GM18870 (cell line): ENCODE data around the gene SIGLEC14.
"Not testable (repeated sequence)": the region's sequence is repeated elsewhere in the genome, so short reads cannot be mapped to it uniquely, and the experiment has no call there.

Source experiments
- ATAC-seq: cut with Tn5 transposase; IDR thresholded peaks from one replicate; pipeline ENCODE4 v1.9.1; 2021; ENCODE audit warnings: moderate library complexity; ENCODE audit not compliant: unreplicated experiment

SIGLEC14 gene, protein sequence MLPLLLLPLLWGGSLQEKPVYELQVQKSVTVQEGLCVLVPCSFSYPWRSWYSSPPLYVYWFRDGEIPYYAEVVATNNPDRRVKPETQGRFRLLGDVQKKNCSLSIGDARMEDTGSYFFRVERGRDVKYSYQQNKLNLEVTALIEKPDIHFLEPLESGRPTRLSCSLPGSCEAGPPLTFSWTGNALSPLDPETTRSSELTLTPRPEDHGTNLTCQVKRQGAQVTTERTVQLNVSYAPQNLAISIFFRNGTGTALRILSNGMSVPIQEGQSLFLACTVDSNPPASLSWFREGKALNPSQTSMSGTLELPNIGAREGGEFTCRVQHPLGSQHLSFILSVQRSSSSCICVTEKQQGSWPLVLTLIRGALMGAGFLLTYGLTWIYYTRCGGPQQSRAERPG

DNA sequence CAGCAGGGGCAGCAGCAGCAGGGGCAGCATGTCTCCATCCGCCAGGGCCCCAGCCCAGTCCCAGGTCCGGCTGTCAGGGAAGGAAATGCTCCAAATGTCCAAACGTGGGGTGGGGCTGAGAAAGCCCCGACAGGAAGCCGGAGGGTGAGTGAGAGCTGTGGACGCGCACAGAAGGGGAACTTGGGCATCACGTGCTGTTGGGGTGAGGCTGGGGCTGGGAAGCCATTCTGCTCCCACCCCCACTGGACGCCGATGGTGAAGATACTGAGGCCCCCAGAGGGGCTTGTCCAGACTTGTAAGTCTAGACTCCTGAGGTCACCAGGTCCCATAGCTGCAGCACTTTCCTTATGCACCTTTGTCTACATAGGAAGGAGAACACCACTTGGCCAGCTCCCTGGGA is at the start of gene SIGLEC14:
SIGLEC14 (minus strand) TSS at position 96 of the 400 bp plus-strand sequence; CDS start at position 30, 66 bp downstream.
- ATAC-seq, result not testable (repeated sequence)

DNA sequence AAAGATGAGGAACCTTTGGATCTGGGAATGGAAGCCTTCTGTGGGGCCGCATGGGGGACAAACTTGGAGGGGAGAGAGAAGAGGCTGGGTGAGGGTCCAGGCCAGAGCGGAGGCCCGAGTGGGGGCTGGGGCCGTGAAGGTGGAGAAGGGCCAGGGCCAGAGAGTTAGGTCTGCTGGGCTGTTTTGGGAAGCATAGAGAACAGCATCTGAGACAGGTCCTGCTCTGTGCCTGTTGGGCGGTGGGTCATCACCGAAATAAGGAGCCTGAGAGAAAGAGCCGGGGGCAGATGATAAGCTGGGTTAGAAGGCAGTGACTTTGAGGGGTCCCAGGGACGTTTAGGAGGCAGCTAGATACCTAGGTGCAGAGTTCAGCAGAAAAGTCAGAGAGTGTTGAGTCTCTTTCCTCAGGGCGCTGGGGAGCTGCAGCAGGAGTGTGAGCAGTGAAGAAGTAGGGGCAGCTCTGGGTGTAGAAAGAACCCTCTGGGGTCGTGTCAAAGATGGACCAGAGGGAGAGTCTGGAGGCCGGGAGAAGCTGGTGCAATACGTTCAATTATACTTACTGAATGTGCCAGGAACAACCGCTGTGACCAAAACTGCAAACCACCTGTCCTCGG is 49.2 kb upstream of the SIGLEC14 start:
- no peak for ATAC-seq

DNA sequence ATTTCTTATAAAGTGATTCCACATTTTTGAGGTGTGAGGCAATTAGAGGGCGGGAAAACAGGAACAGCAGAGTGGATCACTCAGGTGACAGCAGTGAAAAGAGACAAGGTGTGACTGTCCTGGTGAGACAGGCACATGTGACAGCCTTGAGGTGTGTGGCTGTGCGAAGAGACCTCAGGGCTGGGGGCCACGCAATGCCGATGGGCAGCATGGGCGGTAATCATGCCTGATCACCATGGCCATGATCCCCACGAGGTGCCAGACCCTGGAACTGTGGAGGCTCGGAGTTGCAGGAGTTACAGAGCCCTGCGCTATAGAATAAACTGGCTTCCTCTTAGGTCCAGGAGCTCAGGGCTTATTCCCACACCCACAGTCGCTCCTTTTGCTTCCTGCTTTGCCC is 48.5 kb upstream of the SIGLEC14 start:
- no peak for ATAC-seq

DNA sequence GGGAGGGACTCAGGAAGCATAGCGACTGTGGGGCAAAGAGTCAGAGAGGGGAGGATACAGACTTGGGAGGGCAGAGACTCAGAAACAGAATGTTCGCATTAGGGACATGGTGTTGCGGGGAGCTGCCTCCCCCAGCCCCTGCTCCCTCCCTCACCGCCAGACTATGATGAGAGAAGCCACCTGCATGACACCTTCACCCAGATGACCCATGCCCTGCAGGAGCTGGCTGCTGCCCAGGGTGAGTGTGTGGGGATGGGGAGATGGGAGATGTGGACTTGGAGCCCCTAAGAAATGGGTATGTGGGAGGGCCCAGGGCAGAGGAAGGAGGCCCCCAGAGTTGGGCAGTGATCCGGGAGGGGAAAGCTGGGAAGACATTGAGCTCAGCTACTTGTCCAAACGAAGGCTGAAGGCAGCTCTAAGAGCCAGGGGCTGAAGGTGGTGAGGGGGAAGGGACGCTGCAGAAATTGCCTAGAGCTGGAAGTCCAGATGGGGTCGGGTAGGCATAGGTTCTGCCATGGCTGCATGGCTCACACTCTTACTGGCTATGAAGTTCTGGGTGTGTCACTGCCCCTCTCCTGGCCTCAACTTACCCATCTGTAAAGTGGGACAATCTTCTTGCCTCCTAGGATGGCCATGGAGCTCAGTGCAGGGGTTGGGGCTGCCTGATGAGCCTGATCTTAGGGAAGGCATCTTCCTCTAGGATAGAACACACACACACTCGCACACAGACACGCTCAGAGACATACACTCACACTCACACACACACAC is 47.9 kb upstream of the SIGLEC14 start:
- ATAC-seq, result no peak

DNA sequence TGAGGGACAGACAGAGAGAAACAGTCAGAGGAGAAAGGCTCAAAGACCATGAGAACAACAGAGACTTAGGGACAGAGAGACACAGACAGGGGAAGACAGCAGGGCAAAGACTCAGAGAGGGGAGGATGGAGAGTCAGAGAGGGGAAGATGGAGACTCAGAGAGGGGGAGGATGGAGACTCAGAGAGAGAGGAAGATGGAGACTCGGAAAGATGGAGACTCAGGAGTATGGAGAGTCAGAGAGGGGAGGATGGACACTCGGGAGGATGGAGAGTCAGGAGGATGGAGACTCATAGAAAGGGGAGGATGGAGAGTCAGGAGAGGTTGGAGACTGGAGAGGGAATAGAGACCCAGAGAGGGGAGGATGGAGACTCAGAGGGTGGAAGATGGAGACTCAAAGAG is 47.2 kb upstream of the SIGLEC14 start:
- ATAC-seq, result no peak

DNA sequence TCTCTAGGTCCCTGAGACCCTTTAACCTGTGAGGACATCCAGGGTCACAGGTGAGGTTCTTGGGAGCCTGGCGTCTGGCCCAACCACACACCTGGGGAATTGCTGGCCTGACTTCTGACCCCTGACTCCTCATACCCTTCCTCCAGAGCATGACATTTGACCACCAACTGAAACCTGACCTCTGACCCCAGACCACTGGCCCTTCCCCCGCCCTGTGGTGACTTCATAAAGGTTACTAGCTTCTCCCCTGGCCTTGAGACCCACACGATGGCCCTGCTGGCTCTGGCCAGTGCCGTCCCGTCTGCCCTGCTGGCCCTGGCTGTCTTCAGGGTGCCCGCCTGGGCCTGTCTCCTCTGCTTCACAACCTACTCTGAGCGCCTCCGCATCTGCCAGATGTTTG is 46.6 kb upstream of the SIGLEC14 start, which contains the start of gene SPACA6:
SPACA6 (plus strand) TSS at position 71 of the 400 bp plus-strand sequence; CDS start at position 268, 197 bp downstream.
- no peak for ATAC-seq

DNA sequence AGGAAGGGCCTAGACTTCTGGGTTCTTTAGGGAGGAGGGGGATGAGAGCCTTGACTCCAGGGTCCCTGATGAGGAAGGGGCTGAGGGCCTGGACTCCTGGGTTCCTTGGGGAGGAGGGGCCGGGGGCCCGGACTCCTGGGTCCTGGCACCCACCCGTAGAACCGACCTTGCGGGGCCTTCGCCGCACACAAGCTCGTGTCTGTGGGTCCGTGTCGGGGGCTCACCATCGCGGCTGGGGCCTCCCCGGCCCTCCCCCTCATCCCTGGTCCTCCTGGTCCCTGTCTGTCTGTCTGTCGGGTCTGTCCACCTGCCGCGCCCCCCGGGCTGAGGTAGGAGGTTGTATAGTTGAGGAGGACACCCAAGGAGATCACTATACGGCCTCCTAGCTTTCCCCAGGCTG is 45.8 kb upstream of the SIGLEC14 start:
- ATAC-seq, result no peak

DNA sequence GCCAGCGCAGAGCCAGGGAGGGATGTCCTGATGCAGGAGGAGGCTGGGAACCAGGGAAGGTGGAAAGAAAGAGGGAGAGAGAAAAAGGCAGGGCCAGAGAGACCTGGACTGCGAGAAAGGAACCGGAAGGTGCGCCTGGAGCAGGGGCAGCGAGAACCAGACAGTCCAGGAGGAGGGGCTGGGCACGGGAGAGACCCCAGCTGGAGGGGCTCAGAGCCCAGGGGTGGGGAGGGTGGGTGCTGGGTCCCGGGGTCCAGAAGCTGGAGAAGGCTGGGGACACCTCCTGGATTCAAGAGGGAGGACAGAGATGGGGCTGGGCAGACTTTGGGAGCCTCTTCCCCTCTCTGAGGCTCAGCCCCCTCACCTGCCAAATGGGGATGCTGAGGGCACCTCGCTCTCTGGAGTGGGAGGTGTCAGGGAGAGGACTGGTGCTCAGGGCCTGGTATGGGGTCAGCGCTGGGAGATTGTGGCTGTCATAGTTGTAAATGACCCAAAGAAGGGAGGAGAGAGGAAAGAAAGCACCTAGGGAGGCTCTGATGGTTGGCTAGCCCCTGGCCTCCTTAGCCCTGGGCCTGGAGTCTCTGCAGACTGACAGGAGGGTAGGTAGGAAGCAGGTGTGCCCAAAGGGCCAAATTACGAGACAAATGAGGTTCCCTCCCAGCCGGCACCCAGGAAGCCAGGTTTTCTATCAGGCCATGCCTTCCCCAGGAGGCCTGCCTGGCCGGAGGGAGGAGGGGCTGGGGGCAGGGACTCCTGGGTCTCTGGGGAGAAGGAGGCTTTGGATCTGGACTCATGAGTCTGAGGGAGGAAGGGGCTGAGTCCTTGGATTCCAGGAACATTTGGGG is 45.2 kb upstream of the SIGLEC14 start:
- no peak for ATAC-seq

DNA sequence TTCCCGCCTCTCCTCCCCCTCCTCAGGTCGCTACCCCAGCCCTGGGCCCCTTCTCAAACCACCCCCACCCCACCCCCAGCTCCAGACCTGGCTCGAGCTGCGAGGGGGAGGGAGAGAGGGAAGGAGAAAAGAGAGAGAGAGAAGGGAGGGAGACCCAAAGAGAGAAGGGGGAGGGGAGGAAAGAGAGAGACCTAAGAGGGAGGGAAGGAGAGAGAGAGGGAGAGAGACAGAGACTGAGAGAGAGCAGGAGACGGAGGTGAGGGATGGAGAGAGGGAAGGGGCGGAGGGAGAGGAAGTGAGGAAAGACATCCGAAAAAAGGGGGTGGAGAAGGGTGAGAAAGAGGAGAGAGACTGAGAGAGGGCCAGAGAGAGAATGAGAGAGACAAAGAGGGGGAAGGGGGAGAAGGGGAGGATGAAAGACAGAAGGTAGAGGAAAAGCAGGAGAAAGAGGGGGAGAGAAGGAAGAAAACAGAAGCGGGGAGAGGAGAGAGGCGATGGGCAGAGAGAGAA is 44.5 kb upstream of the SIGLEC14 start:
- no peak for ATAC-seq

DNA sequence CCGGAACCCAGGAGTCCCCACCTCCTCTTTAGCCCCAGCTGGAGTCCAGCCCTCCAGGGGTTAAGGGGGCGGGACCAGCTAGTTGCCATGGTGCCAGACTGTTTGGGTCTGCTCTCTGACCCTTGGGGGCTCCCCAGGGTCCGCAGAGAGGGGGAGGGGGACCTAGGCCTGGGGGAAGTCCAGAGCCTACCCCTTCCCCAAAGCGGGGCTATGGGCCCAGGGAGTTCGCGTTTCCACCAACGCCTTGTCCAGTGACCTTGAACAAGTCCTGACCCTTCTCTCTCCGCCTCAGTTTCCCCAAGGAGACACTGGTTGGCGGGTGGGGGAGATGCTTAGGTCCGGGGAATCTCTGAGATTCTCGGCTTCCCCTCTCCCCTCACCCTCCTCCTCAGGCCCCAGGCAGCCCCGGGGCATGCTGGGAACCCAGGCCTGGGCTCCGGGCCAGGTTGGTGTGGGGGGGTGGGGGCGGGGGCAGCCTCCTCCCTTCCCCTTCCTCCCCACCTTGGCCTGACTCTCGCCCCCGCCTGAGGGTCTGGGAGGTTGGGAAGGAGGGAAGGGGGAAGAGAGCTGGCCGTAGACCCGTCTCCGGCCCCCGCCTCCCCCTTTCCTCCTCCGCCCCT is 43.9 kb upstream of the SIGLEC14 start:
- ATAC-seq, result no peak

DNA sequence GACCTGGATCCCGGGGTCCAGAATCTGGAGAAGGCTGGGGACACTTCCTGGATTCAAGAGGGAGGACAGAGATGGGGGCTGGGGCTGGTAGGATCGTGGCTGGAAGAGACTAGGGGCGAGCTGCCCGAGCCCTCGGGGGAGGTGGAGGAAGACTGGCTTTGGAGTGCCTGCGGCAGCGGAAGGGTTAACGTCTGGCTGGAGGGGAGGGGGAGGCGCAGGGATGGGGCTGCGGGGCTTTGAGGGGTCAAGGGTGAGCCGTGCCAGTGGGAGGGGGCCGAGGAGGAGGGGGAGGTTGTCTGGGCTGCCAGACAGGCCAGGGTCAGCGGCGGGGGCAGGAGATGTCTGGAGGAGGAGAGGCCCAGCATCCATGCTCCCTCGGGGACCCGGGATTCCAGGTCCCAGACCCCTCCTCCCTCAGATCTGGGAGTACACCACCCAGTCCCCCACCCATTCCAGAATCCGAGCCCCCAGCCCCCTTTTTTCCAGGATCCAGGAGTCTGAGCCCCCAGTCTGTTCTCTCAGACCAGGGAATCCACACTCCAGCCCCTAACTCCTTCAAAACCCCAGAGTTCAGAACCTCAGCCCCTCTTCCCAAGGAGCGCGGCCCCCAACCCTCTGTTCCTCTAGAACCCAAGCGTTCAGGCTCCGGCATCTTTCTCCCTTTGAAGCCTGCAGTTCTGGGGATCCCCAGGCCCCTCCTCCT is 43.3 kb upstream of the SIGLEC14 start:
- ATAC-seq, result no peak

DNA sequence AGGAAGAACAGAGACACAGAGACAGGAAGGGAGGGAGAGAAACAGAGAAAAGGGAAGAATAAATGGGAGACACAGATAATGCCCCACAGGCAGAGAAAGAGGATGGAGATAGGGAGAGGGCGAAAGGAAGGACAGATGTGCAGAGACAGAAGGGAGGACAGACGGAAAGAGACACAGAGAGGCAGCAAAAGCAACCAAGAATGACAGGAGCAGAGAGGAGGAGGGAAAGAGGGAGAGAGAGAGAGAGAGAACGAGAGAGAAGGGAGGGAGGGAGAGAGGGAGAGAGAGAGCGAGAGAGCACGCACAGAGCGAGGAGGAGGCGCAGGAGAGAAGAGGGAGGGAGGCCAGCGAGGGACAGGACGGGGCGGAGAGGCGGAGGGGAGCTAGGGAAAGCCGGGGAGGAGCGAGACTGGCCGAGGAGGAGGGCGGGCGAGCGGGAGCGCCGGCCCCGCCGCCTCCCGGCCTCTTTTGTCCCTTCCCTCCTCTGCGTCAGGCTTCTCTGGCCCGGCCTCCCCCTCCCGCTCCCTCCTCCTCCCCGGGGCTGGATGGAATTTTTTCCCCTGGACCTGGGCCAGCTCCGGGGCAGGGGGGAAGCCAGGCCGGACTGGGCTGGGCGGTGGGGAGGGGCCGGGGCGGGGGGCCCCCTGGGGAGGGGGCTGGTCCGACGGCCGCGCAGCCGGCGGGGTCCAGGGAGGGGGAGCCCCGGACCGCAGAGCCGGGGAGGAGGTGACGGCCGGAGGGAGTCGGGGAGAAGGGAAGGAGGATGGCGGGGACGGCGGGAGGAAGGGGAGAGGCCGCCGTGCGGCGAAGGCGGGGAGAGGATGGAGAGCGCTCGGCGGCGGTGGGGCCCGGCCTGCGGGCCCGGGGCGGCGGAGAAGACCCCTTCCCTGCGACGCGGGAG is 42.3 kb upstream of the SIGLEC14 start:
- no peak for ATAC-seq

DNA sequence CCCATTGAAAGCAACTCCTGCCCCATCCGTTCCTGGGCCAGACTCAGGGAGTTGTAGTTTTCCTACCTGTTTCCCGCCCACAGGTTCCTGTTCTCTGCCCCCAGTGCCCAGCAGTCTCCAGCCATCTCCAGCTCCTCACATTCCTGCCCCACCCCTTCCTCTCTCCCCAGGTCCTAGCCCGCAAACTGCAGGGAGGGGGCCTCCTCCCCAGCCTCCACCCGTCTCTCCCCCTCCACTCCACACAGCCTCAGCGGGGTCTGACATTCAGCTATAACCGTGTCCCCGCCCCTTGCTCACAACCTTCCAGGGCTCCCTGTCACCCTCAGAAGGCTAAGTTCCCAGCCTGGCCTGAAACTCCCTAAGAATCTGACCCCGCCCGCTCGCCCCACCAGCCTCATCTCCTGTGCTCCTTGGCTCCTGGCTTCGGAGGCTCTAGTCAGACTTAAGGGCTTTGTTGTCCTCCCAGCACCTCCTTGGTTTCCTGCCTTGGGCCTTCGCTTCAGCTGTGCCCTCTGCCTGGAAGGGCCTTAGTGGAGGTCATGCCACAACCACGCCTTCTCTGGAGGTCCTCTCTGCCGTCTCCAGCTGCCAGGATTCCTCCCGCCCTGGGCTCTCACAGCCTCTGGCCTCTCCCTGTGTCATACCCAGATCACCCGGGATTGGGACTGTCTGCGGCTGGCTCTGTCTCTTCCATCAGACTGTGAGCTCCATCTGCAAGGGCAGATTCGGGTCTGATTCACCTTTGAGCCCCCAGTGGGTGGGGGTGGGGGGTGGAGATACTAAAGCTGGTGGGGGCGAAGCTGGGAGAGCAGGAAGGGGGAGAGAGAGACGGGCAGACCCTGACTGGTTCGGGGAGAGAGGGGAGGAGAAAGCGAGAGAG is 41.4 kb upstream of the SIGLEC14 start:
- ATAC-seq, result no peak

DNA sequence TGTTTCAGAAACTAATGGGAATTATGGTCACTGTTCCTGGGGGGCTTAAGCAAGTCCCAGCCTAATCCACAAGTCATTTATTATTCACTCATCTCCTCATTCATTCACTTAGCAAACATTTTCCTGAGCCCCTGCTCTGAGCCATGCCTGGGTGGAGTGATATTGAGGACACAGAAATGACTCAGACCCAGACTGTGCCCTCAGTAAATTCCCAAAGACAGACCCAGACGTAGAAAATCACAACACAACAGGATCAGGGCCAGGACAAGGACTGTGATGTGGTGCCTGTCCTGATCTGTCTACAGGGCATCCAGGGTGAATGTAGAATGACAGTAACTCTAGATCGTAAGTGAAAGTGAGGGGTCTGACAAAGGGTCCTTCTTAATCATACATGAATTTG is 39.5 kb upstream of the SIGLEC14 start:
- ATAC-seq, result no peak

DNA sequence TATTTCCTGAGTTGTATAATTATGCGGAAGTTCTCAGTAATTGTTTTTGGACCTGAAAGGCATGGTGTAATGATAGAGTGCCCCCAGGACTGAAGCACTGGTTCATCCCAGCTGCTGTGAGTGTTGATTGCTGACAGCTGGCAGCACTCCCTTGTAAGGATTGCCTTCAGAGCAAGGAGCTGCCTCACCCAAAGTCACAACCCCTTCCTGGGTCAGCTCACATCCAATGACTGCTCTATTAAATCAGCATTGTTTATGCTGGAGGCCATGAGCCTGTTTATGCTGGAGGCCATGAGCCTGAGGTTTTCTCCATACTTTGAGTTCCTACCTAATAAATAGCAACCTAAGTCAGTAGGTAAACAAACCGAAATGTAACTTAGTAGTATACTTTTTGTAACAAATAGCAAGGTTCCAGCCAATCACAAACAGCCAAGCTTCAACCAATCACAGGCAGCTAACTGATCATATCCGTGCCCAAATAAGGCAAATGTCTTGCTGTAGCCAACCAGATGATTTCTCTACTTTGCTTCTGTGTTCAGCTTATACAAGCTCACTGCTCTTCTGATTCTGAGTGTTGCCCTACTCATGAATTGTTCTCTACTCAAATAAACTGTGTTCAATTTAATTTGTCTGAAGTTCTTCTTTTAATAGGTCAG is 34.8 kb upstream of the SIGLEC14 start:
- no peak for ATAC-seq

DNA sequence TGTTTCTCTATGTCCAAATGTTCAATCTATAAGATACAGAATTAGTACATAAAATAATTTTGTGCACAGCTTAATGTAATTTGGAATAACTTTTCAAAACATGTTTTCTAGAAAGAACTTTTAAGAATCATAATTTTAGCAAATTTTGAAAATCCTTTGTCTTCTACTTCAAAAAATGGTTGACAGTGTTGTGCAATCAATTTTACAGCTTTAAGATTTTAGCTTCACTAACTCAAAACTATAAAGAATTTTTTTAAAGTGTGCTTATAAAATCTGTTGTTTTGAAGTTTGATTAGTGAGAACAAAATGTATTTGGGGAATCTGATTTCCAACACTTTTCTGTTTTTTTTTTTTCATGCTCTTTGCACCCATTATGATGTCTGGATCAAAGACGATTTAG is 33.8 kb upstream of the SIGLEC14 start:
- ATAC-seq, result no peak

DNA sequence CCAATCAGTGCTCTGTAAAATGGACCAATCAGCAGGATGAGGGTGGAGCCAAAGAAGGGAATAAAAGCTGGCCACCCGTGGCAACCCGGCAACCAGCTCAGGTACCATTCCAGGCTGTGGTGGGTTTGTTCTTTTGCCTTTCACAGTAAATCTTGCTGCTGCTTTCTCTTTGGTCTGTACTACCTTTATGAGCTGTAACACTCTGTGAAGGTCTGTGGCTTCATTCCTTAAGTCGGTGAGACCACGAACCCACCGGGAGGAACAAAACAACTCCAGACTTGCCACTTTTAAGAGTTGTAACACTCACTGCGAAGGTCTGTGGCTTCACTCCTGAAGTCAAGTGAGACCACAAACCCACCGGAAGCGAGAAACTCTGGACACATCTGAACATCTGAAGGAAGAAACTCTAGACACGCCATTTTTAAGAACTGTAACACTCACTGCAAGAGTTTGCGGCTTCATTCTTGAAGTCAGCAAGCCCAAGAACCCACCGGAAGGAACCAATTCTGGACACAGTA is 30.0 kb upstream of the SIGLEC14 start:
- no peak for ATAC-seq
